Muscle layer of colon (tissue), 2 donors: ENCODE data around the gene CDSN.
A peak's percentile ranks its signal among the peaks of the same experiment; 100 is the strongest.

Source experiments
- H3K27ac ChIP-seq: one replicate; pipeline ENCODE4 v1.7.0; 2013; ENCODE audit warnings: low read depth, mild to moderate bottlenecking, low read length, moderate library complexity
- H3K27me3 ChIP-seq, 2 donors: one replicate each; pipeline ENCODE4 v1.7.0; 2013; ENCODE audit warnings: low read length in 2 of 2, mild to moderate bottlenecking in 2 of 2; ENCODE audit not compliant: insufficient read depth in 2 of 2, control insufficient read depth in 1 of 2
- H3K36me3 ChIP-seq: one replicate; pipeline ENCODE4 v1.7.0; 2013; ENCODE audit warnings: mild to moderate bottlenecking, low read length; ENCODE audit not compliant: insufficient read depth
- H3K4me1 ChIP-seq: one replicate; pipeline ENCODE4 v1.7.0; 2013; ENCODE audit warnings: mild to moderate bottlenecking, low read length; ENCODE audit not compliant: insufficient read depth
- H3K4me3 ChIP-seq, 2 donors: one replicate each; pipeline ENCODE4 v1.7.0; 2013; ENCODE audit warnings: low read length in 2 of 2, low read depth in 1 of 2, mild to moderate bottlenecking in 1 of 2, moderate library complexity in 1 of 2
- H3K9ac ChIP-seq: one replicate; pipeline ENCODE4 v1.7.0; 2013; ENCODE audit warnings: low read length
- H3K9me3 ChIP-seq: one replicate; pipeline ENCODE4 v1.7.0; 2013; ENCODE audit warnings: mild to moderate bottlenecking, low read length
- donor health status: abdominal sarcoma.
- donor health status: Adenocarcinoma of cecum.

Gene CDSN

GRCh38 chr6:31092238-31092637, 28.0 kb downstream of the CDSN start:
- Histone ChIP-seq H3K36me3 (no peaks in the 10 kb centered on the region), H3K4me3 (no peak overlapping the region)

GRCh38 chr6:31091680-31092079, 28.6 kb downstream of the CDSN start:
- no peak overlapping the region for H3K9ac ChIP-seq
- H3K27ac ChIP-seq = no peak overlapping the region
- H3K27me3 ChIP-seq = no peaks in the 10 kb centered on the region
- H3K36me3 ChIP-seq = no peaks in the 10 kb centered on the region
- H3K4me1 ChIP-seq = no peaks in the 10 kb centered on the region
- H3K4me3 ChIP-seq = no peak overlapping the region
- no peaks in the 10 kb centered on the region for H3K9me3 ChIP-seq

More at GRCh38 chr6:31092238-31092637, 28.0 kb downstream of the CDSN start:
- Histone ChIP-seq H3K27me3 (no peaks in the 10 kb centered on the region), H3K4me1 (no peaks in the 10 kb centered on the region), H3K27ac (no peak overlapping the region), H3K9me3 (no peaks in the 10 kb centered on the region), H3K9ac (no peak overlapping the region)

- Histone ChIP-seq H3K27me3 (no peaks in the 10 kb centered on the region), H3K27ac (no peak overlapping the region)
Observed at GRCh38 chr6:31090973-31091364, 29.3 kb downstream of the CDSN start.

GRCh38 chr6:31090275-31090972, 29.8 kb downstream of the CDSN start:
- Histone ChIP-seq H3K27ac (no peak overlapping the region), H3K4me1 (no peaks in the 10 kb centered on the region), H3K9me3 (no peaks in the 10 kb centered on the region), H3K4me3 (no peak overlapping the region), H3K9ac (no peak overlapping the region), H3K36me3 (no peaks in the 10 kb centered on the region), H3K27me3 (no peaks in the 10 kb centered on the region)

More at GRCh38 chr6:31090973-31091364, 29.3 kb downstream of the CDSN start:
- no peak overlapping the region for H3K4me3 ChIP-seq
- no peak overlapping the region for H3K9ac ChIP-seq
- no peaks in the 10 kb centered on the region for H3K4me1 ChIP-seq
- H3K9me3 ChIP-seq = no peaks in the 10 kb centered on the region
- H3K36me3 ChIP-seq = no peaks in the 10 kb centered on the region

- Histone ChIP-seq H3K36me3 (no peaks in the 10 kb centered on the region), H3K27me3 (no peaks in the 10 kb centered on the region), H3K4me1 (no peaks in the 10 kb centered on the region), H3K9ac (no peak overlapping the region), H3K9me3 (no peaks in the 10 kb centered on the region), H3K4me3 (no peak overlapping the region), H3K27ac (no peak overlapping the region)
Observed at GRCh38 chr6:31087494-31088089, 32.7 kb downstream of the CDSN start.

- H3K9me3 ChIP-seq = no peaks in the 10 kb centered on the region
- H3K27ac ChIP-seq = no peak overlapping the region
- no peaks in the 10 kb centered on the region for H3K36me3 ChIP-seq
- H3K9ac ChIP-seq = no peak overlapping the region
- H3K4me3 ChIP-seq = no peak overlapping the region
- H3K4me1 ChIP-seq = no peaks in the 10 kb centered on the region
- H3K27me3 ChIP-seq = no peaks in the 10 kb centered on the region
Observed at GRCh38 chr6:31086788-31087440, 33.3 kb downstream of the CDSN start.

- Histone ChIP-seq H3K27ac (no peak overlapping the region), H3K36me3 (no peaks in the 10 kb centered on the region), H3K27me3 (no peaks in the 10 kb centered on the region), H3K4me1 (peaks cover 5% of the 10 kb centered on the region), H3K9me3 (no peaks in the 10 kb centered on the region), H3K4me3 (no peak overlapping the region), H3K9ac (no peak overlapping the region)
Observed at GRCh38 chr6:31083742-31084354, 36.4 kb downstream of the CDSN start.

- Histone ChIP-seq H3K36me3 (no peaks in the 10 kb centered on the region), H3K9me3 (no peaks in the 10 kb centered on the region), H3K4me1 (peaks cover 5% of the 10 kb centered on the region), H3K4me3 (no peak overlapping the region), H3K27me3 (no peaks in the 10 kb centered on the region), H3K9ac (no peak overlapping the region), H3K27ac (no peak overlapping the region)
Observed at GRCh38 chr6:31081872-31082271, 38.4 kb downstream of the CDSN start.

GRCh38 chr6:31079656-31080261, 40.5 kb downstream of the CDSN start:
- Histone ChIP-seq H3K27me3 (no peaks in the 10 kb centered on the region), H3K36me3 (no peaks in the 10 kb centered on the region), H3K4me3 (peak overlapping the region in 1 of 2 donors; percentile 28), H3K9ac (no peak overlapping the region), H3K27ac (no peak overlapping the region), H3K9me3 (no peaks in the 10 kb centered on the region), H3K4me1 (peaks cover 5% of the 10 kb centered on the region)

- Histone ChIP-seq H3K4me3 (no peak overlapping the region), H3K27me3 (no peaks in the 10 kb centered on the region), H3K4me1 (peaks cover 13% of the 10 kb centered on the region), H3K36me3 (no peaks in the 10 kb centered on the region), H3K9me3 (no peaks in the 10 kb centered on the region), H3K9ac (no peak overlapping the region), H3K27ac (no peak overlapping the region)
Observed at GRCh38 chr6:31076611-31077010, 43.6 kb downstream of the CDSN start.

GRCh38 chr6:31075528-31075927, 44.7 kb downstream of the CDSN start:
- H3K27ac ChIP-seq = no peak overlapping the region
- no peaks in the 10 kb centered on the region for H3K36me3 ChIP-seq
- H3K9me3 ChIP-seq = no peaks in the 10 kb centered on the region
- no peak overlapping the region for H3K4me3 ChIP-seq
- no peak overlapping the region for H3K9ac ChIP-seq
- peaks cover 13% of the 10 kb centered on the region for H3K4me1 ChIP-seq
- no peaks in the 10 kb centered on the region for H3K27me3 ChIP-seq
